ENCODE data around the gene COL28A1. TPM values are rescaled to one million over a fixed set of nuclear protein-coding genes. Genes with fewer than 3 reads are reported as not detected.
"Not testable (repeated sequence)": the region's sequence is repeated elsewhere in the genome, so short reads cannot be mapped to it uniquely, and the experiment has no call there.

COL28A1 gene
- total RNA-seq, 5 donors from 2014 or later (not counting 1 experiment from before 2014, with no cell fraction given): 0.09 to 0.23 (median 0.19) TPM; not detected in 1

DNA sequence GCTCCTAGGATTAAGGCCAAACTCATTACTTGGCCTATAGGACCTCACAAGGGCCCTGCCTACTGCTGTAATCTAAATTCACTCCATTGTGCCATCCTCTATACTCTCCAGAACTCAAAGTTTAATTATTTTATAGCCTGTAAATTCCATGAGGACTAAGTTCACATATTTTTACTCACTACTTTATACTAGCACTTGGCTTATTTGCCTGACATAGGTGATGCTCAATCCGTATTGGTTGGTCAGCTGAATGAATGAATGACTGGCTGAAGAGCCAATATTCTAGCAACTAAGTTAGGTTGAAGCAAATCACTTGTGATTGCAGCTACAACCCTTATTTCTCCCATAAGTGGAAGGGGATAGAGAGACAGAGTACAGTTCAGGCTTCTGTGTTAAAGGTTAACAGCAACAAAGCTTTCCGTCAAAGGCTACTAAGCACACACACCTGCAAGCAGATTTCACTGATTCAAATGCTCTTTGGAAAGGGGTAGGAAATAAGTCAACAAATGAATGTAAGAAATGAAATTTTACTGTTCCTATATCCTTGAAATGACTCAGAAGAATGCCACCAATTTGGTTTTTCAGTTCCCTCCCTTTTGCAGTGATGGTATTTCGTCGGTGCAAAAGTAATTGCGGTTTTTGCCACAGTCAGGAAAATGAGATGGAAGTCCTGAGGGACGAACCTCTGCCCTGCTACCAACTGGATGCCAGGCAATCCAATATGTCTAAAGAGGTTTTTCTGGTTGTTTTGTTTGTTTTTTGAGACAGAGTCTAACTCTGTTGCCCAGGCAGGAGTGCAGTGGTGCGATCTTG is 120.7 kb downstream of the COL28A1 start:
- H3K4me1 ChIP-seq (ENCODE audit: control insufficient read depth in 1 of 2, extremely low read depth in 1 of 2, insufficient read depth in 2 of 2, low read length in 2 of 2): peaks cover 4 to 10% of the 10 kb centered on the region in 2 experiments
- 92% methylated on average over 5 of the region's 7 CpGs for WGBS (ENCODE audit: insufficient coverage)
- POLR2A ChIA-PET: no interaction called here
- no peak overlapping the region for H3K27ac ChIP-seq (ENCODE audit: low read length)
- no peaks in the 10 kb centered on the region for H3K36me3 ChIP-seq (ENCODE audit: control insufficient read depth in 2 of 2, extremely low read depth in 1 of 2, insufficient read depth in 1 of 2, low read length in 1 of 2)
- no peak overlapping the region for H3K4me3 Mint-ChIP-seq
- no peaks in the 10 kb centered on the region for H3K9me3 ChIP-seq
- no peaks in the 10 kb centered on the region for H3K27me3 ChIP-seq (replicated peaks in 1 of 2; ENCODE audit: control insufficient read depth in 2 of 2, extremely low read depth in 1 of 2, insufficient read depth in 2 of 2, low read length in 1 of 2)
- CTCF ChIA-PET: no interaction called here
- DNase-seq (no peak), ATAC-seq (replicated peaks in 1 of 4) (no peak)
- H3K36me3 Mint-ChIP-seq: no peaks in the 10 kb centered on the region
- no peak overlapping the region for H3K4me3 ChIP-seq (ENCODE audit: control insufficient read depth in 1 of 2, extremely low read depth in 1 of 2, low read length in 1 of 2)
- no peak overlapping the region for H3K27ac Mint-ChIP-seq
- no peaks in the 10 kb centered on the region for H3K9me3 Mint-ChIP-seq
- H3K4me1 Mint-ChIP-seq: peaks cover 7 to 19% (median 10%) of the 10 kb centered on the region in 3 donors
- no peaks in the 10 kb centered on the region for H3K27me3 Mint-ChIP-seq

DNA sequence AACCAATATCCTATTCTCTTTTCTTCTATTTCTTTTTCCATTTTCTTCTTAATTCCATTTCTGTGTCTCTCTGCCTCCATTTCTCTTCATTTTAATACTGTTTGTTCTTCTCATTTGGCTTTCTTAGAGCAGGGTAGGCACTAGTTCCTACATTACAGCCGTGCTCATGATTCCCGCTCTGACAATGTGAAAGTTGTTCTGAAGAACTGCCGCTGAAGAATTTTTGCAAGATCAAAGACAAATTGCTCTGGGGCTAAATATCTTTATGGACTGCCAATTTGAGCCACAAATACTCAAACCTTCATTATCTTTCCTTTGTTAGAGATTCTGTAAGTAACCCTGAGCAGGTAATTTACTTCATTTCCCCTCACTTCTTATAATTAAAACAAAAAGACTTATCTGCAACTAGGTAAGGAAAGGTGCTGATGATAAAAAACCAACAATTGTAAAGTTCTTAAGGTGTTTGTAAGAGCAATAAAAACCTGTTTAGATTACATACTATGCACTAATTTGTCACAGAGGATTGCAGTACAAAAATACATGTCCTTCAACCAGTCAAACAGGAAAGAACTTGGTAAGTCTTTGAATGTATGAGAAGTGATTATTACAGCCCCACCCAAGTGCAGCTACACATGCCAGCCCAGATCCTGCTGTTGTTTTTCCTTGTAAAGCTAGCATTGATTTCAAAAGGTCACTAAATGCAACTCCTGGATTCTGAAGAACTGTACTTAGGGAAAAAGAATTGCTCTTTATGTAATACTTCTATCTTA is 127.5 kb downstream of the COL28A1 start:
- ATAC-seq (replicated peaks in 1 of 4): no peak
- no peaks in the 10 kb centered on the region for H3K9me3 ChIP-seq
- WGBS (ENCODE audit: insufficient coverage): 94% methylated on average over 3 of the region's 3 CpGs
- Mint-ChIP-seq H3K36me3 (peaks cover 8% of the 10 kb centered on the region), H3K27ac (no peak overlapping the region), H3K4me1 (peaks cover 4 to 10% (median 10%) of the 10 kb centered on the region in 3 donors), H3K27me3 (peaks cover 0 to 2% of the 10 kb centered on the region in 2 donors), H3K4me3 (no peak overlapping the region), H3K9me3 (peaks cover 0 to 12% (median 5%) of the 10 kb centered on the region in 3 donors)
- ChIA-PET CTCF (no interaction called here), POLR2A (no interaction called here)
- no peak for DNase-seq
- no peaks in the 10 kb centered on the region for H3K27me3 ChIP-seq (replicated peaks in 1 of 2; ENCODE audit: control insufficient read depth in 2 of 2, extremely low read depth in 1 of 2, insufficient read depth in 2 of 2, low read length in 1 of 2)
- H3K27ac ChIP-seq (ENCODE audit: low read length): no peak overlapping the region
- H3K4me1 ChIP-seq (ENCODE audit: control insufficient read depth in 1 of 2, extremely low read depth in 1 of 2, insufficient read depth in 2 of 2, low read length in 2 of 2): no peaks in the 10 kb centered on the region
- no peaks in the 10 kb centered on the region for H3K36me3 ChIP-seq (ENCODE audit: control insufficient read depth in 2 of 2, extremely low read depth in 1 of 2, insufficient read depth in 1 of 2, low read length in 1 of 2)
- no peak overlapping the region for H3K4me3 ChIP-seq (ENCODE audit: control insufficient read depth in 1 of 2, extremely low read depth in 1 of 2, low read length in 1 of 2)

DNA sequence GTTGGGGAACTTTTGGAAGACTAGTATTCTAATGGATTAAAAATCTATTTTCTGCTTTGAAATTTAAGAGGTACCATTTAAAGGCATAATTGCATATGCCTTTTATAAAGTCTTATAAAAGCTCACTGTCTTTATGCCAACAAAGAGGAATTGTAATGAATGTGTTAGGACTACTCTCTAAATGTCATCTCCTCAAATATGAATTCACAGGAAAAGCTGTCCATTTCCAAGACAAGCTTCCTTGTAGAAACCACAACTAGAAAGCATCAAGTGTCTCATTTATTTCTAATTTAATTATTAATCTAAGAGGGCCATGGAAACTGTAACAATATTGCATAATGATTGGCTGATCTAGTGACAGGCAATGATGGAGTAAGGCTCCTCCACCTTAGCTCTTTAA is 130.2 kb downstream of the COL28A1 start:
- Mint-ChIP-seq H3K27me3 (peaks cover 0 to 3% of the 10 kb centered on the region in 2 donors), H3K4me3 (no peak overlapping the region), H3K9me3 (peaks cover 0 to 12% (median 5%) of the 10 kb centered on the region in 3 donors), H3K27ac (no peak overlapping the region), H3K4me1 (peaks cover 4 to 10% (median 10%) of the 10 kb centered on the region in 3 donors), H3K36me3 (peaks cover 8% of the 10 kb centered on the region)
- Histone ChIP-seq H3K36me3 (ENCODE audit: control insufficient read depth in 2 of 2, extremely low read depth in 1 of 2, insufficient read depth in 1 of 2, low read length in 1 of 2) (no peaks in the 10 kb centered on the region), H3K4me3 (ENCODE audit: control insufficient read depth in 1 of 2, extremely low read depth in 1 of 2, low read length in 1 of 2) (no peak overlapping the region), H3K4me1 (ENCODE audit: control insufficient read depth in 1 of 2, extremely low read depth in 1 of 2, insufficient read depth in 2 of 2, low read length in 2 of 2) (no peaks in the 10 kb centered on the region), H3K9me3 (no peaks in the 10 kb centered on the region), H3K27ac (ENCODE audit: low read length) (no peak overlapping the region), H3K27me3 (replicated peaks in 1 of 2; ENCODE audit: control insufficient read depth in 2 of 2, extremely low read depth in 1 of 2, insufficient read depth in 2 of 2, low read length in 1 of 2) (no peaks in the 10 kb centered on the region)
- ATAC-seq (replicated peaks in 1 of 4): no peak
- DNase-seq: no peak
- CTCF ChIA-PET: no interaction called here
- POLR2A ChIA-PET: no interaction called here

DNA sequence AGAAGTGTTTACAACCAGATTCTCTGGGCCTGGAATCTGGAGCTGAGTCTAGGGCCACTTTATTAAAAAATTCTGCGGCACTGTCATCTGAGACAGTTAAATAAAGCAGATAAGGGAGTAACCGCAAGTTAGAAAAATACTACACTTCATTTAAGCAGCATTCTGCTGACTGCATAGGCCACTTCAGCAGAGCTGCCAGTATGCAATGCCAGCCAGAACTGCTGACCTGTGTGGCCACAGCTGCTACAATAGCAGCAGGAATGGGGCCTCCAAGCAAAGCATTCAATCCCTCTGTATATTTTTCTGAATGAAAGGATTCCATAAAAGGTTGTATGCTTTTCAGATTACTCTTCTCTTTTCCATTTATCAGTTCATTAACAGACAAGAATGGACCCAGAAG is 136.0 kb downstream of the COL28A1 start:
- no peaks in the 10 kb centered on the region for H3K4me1 Mint-ChIP-seq
- ATAC-seq (replicated peaks in 1 of 4) (no peak), DNase-seq (no peak)
- H3K36me3 ChIP-seq (ENCODE audit: control insufficient read depth in 2 of 2, extremely low read depth in 1 of 2, insufficient read depth in 1 of 2, low read length in 1 of 2): no peaks in the 10 kb centered on the region
- H3K27me3 ChIP-seq (replicated peaks in 1 of 2; ENCODE audit: control insufficient read depth in 2 of 2, extremely low read depth in 1 of 2, insufficient read depth in 2 of 2, low read length in 1 of 2): no peaks in the 10 kb centered on the region
- peaks cover 0 to 3% of the 10 kb centered on the region in 2 donors for H3K27me3 Mint-ChIP-seq
- H3K36me3 Mint-ChIP-seq: no peaks in the 10 kb centered on the region
- no CpG with 5 or more reads among the region's 2 CpGs for WGBS (ENCODE audit: insufficient coverage)
- no peaks in the 10 kb centered on the region for H3K9me3 ChIP-seq
- no peaks in the 10 kb centered on the region for H3K9me3 Mint-ChIP-seq
- H3K27ac ChIP-seq (ENCODE audit: low read length): no peak overlapping the region
- H3K4me1 ChIP-seq (ENCODE audit: control insufficient read depth in 1 of 2, extremely low read depth in 1 of 2, insufficient read depth in 2 of 2, low read length in 2 of 2): no peaks in the 10 kb centered on the region
- no peak overlapping the region for H3K27ac Mint-ChIP-seq
- no peak overlapping the region for H3K4me3 Mint-ChIP-seq
- H3K4me3 ChIP-seq (ENCODE audit: control insufficient read depth in 1 of 2, extremely low read depth in 1 of 2, low read length in 1 of 2): no peak overlapping the region
- POLR2A ChIA-PET: no interaction called here
- CTCF ChIA-PET: no interaction called here

DNA sequence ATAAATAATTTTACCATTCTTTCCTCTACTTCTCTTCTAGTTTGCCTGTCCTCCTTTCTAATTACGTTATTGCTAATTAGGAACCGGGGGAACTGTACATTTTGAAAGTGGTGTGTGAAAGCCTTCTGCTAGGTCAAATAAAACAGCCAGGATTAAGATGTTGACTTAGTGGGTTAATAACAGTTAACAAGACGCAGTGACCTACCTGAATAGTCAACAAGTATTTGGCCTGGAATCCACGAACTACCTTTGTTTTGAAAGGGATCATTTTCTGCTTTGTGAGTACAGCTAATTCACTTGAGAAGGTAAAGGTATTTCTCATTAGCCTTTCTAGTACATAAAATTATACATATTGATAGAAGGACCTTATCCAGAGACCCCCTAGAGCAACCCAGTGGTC is 139.9 kb downstream of the COL28A1 start:
- H3K4me1 ChIP-seq (ENCODE audit: control insufficient read depth in 1 of 2, extremely low read depth in 1 of 2, insufficient read depth in 2 of 2, low read length in 2 of 2): no peaks in the 10 kb centered on the region
- H3K4me3 ChIP-seq (ENCODE audit: control insufficient read depth in 1 of 2, extremely low read depth in 1 of 2, low read length in 1 of 2): no peak overlapping the region
- no peak overlapping the region for H3K27ac Mint-ChIP-seq
- H3K36me3 Mint-ChIP-seq: peaks cover 7% of the 10 kb centered on the region
- DNase-seq: no peak
- ATAC-seq (replicated peaks in 1 of 4): no peak
- no peaks in the 10 kb centered on the region for H3K4me1 Mint-ChIP-seq
- H3K36me3 ChIP-seq (ENCODE audit: control insufficient read depth in 2 of 2, extremely low read depth in 1 of 2, insufficient read depth in 1 of 2, low read length in 1 of 2): no peaks in the 10 kb centered on the region
- no peaks in the 10 kb centered on the region for H3K9me3 ChIP-seq
- no peak overlapping the region for H3K27ac ChIP-seq (ENCODE audit: low read length)
- H3K9me3 Mint-ChIP-seq: peaks cover 14 to 20% (median 17%) of the 10 kb centered on the region in 3 donors
- ChIA-PET POLR2A (no interaction called here), CTCF (interaction anchor here in 1 of 2 donors (0.7 kb wide), 1 partner anchor 93 kb away, joined by 3 read pairs; no protein-coding TSS in a partner anchor)
- WGBS (ENCODE audit: insufficient coverage): no CpG with 5 or more reads among the region's 4 CpGs
- no peak overlapping the region for H3K4me3 Mint-ChIP-seq
- H3K27me3 Mint-ChIP-seq: peaks cover 4 to 5% of the 10 kb centered on the region in 2 donors
- H3K27me3 ChIP-seq (replicated peaks in 1 of 2; ENCODE audit: control insufficient read depth in 2 of 2, extremely low read depth in 1 of 2, insufficient read depth in 2 of 2, low read length in 1 of 2): peaks cover 0 to 4% of the 10 kb centered on the region in 2 experiments

DNA sequence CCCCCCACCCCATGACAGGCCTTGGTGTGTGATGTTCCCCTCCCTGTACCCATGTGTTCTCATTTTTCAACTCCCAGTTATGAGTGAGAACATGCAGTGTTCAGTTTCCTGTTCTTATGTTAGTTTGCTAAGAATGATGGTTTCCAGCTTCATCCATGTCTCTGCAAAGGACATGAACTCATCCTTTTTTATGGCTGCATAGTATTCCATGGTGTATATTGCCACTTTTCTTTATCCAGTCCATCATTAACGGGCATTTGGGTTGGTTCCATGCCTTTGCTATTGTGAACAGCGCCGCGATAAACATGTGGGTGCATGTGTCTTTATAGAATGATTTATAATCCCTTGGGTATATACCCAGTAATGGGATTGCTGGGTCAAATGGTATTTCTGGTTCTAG is 147.5 kb downstream of the COL28A1 start:
- H3K27ac Mint-ChIP-seq; POLR2A ChIA-PET; H3K9me3 ChIP-seq; H3K4me3 Mint-ChIP-seq; CTCF ChIA-PET; H3K36me3 Mint-ChIP-seq; H3K4me3 ChIP-seq (ENCODE audit: control insufficient read depth in 1 of 2, extremely low read depth in 1 of 2, low read length in 1 of 2); DNase-seq; ATAC-seq (replicated peaks in 1 of 4); H3K36me3 ChIP-seq (ENCODE audit: control insufficient read depth in 2 of 2, extremely low read depth in 1 of 2, insufficient read depth in 1 of 2, low read length in 1 of 2); H3K27me3 Mint-ChIP-seq; H3K4me1 Mint-ChIP-seq; H3K27me3 ChIP-seq (replicated peaks in 1 of 2; ENCODE audit: control insufficient read depth in 2 of 2, extremely low read depth in 1 of 2, insufficient read depth in 2 of 2, low read length in 1 of 2); H3K27ac ChIP-seq (ENCODE audit: low read length); H3K4me1 ChIP-seq (ENCODE audit: control insufficient read depth in 1 of 2, extremely low read depth in 1 of 2, insufficient read depth in 2 of 2, low read length in 2 of 2): not testable (repeated sequence)
- H3K9me3 Mint-ChIP-seq: peaks cover 15 to 24% (median 19%) of the 10 kb centered on the region in 3 donors
- no CpG with 5 or more reads among the region's 4 CpGs for WGBS (ENCODE audit: insufficient coverage)

Data from T-cell (primary cell).